Ishikawa (cell line): ENCODE results near the gene PRAMEF6.
"Not testable (repeated sequence)": the region's sequence is repeated elsewhere in the genome, so short reads cannot be mapped to it uniquely, and the experiment has no call there.

Experiments
- CREB1 ChIP-seq: IDR thresholded peaks from 2 replicates; pipeline ENCODE4 v1.6.1; 2012; ENCODE audit warnings: low read depth
- EGR1 ChIP-seq: IDR thresholded peaks from 2 replicates; pipeline ENCODE4 v1.6.1; 2012
- FOXM1 ChIP-seq: IDR thresholded peaks from 2 replicates; pipeline ENCODE4 v1.6.1; 2012; ENCODE audit warnings: low read depth, borderline replicate concordance
- TAF1 ChIP-seq: IDR thresholded peaks from 2 replicates; pipeline ENCODE4 v1.6.1; 2012; ENCODE audit warnings: low read depth, mild to moderate bottlenecking
- TEAD4 ChIP-seq: IDR thresholded peaks from 2 replicates; pipeline ENCODE4 v1.6.1; 2012
- YY1 ChIP-seq: IDR thresholded peaks from 2 replicates; pipeline ENCODE4 v1.6.1; 2012; ENCODE audit warnings: low read depth
- TF ChIP-seq, protein P1 (sequence below): IDR thresholded peaks from 2 replicates; pipeline ENCODE4 v1.6.1; 2012; ENCODE audit warnings: low read depth, mild to moderate bottlenecking

Gene PRAMEF6

DNA sequence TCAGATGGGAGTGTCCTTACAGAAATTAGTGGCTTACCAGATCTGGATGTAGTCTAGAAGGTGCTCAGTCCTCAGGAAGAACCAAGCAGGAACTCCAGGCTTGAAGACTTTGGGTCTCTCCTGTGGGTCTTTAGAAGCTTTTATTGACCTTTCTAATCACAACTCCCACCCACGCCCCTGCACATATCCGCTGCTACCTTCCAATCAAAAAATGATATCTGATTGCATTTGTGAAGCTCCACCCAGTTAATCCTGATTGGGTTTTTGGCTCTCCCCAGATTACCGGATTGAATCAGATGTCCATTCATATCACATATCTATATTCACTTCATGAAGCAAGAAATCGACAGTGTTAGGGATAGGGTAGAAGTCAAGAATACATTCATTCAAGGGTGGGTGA is at the start of gene PRAMEF6:
Gene PRAMEF6, minus strand, starts transcription at position 101 of the 400 bp plus-strand sequence. CDS start 5,062 bp downstream, outside the sequence.
- not testable (repeated sequence) for TF ChIP-seq TEAD4, CREB1
- TF ChIP-seq, protein P1, sequence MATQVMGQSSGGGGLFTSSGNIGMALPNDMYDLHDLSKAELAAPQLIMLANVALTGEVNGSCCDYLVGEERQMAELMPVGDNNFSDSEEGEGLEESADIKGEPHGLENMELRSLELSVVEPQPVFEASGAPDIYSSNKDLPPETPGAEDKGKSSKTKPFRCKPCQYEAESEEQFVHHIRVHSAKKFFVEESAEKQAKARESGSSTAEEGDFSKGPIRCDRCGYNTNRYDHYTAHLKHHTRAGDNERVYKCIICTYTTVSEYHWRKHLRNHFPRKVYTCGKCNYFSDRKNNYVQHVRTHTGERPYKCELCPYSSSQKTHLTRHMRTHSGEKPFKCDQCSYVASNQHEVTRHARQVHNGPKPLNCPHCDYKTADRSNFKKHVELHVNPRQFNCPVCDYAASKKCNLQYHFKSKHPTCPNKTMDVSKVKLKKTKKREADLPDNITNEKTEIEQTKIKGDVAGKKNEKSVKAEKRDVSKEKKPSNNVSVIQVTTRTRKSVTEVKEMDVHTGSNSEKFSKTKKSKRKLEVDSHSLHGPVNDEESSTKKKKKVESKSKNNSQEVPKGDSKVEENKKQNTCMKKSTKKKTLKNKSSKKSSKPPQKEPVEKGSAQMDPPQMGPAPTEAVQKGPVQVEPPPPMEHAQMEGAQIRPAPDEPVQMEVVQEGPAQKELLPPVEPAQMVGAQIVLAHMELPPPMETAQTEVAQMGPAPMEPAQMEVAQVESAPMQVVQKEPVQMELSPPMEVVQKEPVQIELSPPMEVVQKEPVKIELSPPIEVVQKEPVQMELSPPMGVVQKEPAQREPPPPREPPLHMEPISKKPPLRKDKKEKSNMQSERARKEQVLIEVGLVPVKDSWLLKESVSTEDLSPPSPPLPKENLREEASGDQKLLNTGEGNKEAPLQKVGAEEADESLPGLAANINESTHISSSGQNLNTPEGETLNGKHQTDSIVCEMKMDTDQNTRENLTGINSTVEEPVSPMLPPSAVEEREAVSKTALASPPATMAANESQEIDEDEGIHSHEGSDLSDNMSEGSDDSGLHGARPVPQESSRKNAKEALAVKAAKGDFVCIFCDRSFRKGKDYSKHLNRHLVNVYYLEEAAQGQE, result not testable (repeated sequence)

DNA sequence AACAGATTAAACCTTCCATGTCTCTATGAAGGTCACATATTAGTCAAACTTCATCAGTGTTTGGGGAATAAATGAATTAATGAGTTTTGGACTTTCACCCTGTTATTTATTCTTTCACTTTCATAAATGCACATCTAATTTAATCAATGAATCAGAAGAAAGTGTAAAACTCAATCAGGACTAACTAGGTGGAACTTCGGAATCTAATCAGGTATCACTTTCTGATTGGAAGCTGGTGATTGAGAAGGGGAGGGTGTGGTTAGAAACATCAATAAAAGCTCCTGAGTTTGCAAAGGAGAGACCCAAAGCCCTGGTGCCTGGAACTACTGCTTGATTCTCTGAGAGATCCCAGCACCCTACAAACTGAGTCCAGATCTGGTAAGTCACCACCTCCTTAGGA is 31.1 kb downstream of the PRAMEF6 start, which contains the start of gene PRAMEF7:
Gene PRAMEF7, plus strand, starts transcription at position 301 of the 400 bp plus-strand sequence. CDS start 1,083 bp downstream, outside the sequence.
- not testable (repeated sequence) for TF ChIP-seq CREB1, YY1, EGR1

DNA sequence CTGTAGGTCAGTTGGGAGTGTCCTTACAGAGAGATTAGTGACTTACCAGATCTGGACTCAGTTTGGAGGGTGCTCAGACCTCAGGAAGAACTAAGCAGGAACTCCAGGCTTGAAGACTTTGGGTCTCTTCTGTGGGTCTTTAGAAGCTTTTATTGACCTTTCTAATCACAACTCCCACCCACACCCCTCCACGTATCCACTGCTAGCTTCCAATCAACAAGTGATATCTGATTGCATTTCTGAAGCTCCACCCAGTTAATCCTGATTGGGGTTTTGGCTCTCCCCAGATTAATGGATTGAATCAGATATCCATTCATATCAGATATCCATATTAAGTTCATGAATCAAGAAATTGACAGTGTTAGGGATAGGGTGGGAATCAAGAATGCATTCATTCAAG is 49.2 kb downstream of the PRAMEF6 start, which contains the start of gene PRAMEF10:
Gene PRAMEF10, minus strand, starts transcription at position 101 of the 400 bp plus-strand sequence. CDS start 2,423 bp downstream, outside the sequence.
- not testable (repeated sequence) for TF ChIP-seq FOXM1, CREB1, TAF1
